ENCODE data around the gene NFX1. TPM values are rescaled to one million over a fixed set of nuclear protein-coding genes. Genes with fewer than 3 reads are reported as not detected.
"Not testable (repeated sequence)": the region's sequence is repeated elsewhere in the genome, so short reads cannot be mapped to it uniquely, and the experiment has no call there.

Gene NFX1
- total RNA-seq, 2 donors from 2014 or later = 32.2 to 42.0 TPM

DNA sequence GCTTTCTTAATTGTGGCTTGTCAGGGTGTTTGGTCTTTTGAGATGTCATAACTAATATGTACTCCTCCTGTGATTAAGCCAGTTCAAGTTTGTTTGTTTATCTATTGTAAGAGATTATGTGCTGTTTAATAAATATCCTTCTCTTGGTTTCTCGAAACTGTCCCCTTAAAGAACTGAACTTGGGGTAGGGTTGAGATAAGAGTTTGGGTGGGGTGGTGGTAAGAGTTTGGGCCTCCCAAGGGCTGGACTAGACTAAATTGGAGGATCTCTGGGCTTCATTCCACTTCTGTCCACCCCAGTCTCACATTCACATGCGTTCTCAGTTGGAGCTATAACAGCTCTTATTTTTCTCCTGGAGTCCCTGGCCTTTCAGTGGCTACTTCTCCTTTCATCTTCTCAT lies 73.8 kb downstream of the NFX1 start:
- peaks cover 4% of the 10 kb centered on the region for H3K36me3 Mint-ChIP-seq (ENCODE audit: low read depth)
- H3K9me3 ChIP-seq (ENCODE audit: control insufficient read depth, low read length, poor library complexity, severe bottlenecking) = no peaks in the 10 kb centered on the region
- H3K27ac Mint-ChIP-seq = peak overlapping the region; percentile 63
- H3K4me3 Mint-ChIP-seq = no peak overlapping the region
- no peaks in the 10 kb centered on the region for H3K4me1 Mint-ChIP-seq
- ATAC-seq = no peak
- no peaks in the 10 kb centered on the region for H3K27me3 Mint-ChIP-seq
- no peak for DNase-seq

- H3K4me1 Mint-ChIP-seq; H3K4me3 Mint-ChIP-seq; ATAC-seq; DNase-seq; H3K36me3 Mint-ChIP-seq (ENCODE audit: low read depth); H3K27me3 Mint-ChIP-seq; H3K9me3 ChIP-seq (ENCODE audit: control insufficient read depth, low read length, poor library complexity, severe bottlenecking): not testable (repeated sequence)
- H3K27ac Mint-ChIP-seq = peak overlapping the region; percentile 63
Observed at GRCh38 chr9:33364814-33365213, 74.5 kb downstream of the NFX1 start.

DNA sequence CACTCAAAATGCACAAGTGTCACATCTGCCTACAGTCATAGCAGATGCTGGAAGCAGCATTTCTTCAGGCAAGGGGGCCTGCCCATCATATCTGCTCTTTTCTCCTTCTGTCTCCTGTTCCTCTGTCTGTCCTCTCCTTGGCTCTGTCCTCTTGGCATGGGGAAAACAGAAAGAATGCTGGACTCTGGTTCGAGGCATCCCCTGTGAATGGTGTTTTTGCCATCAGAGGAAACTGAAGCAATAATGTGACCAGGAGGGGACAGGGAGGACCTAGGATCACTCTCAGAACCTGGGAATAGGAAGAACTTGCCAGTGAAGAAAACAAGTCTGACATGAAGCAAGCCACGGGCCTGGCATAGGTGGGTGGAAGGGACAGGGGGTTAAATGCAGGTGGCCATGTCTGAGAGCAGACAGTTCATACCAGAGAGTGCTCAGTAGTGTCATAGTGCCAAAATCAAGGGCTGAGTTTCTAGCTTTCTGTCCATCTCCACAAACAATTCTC lies 76.7 kb downstream of the NFX1 start:
- ATAC-seq (no peak), DNase-seq (no peak)
- Mint-ChIP-seq H3K4me1 (peaks cover 2% of the 10 kb centered on the region), H3K36me3 (ENCODE audit: low read depth) (peaks cover 12% of the 10 kb centered on the region), H3K27me3 (no peaks in the 10 kb centered on the region), H3K27ac (no peak overlapping the region), H3K4me3 (no peak overlapping the region)
- no peaks in the 10 kb centered on the region for H3K9me3 ChIP-seq (ENCODE audit: control insufficient read depth, low read length, poor library complexity, severe bottlenecking)

- Mint-ChIP-seq H3K4me1 (peaks cover 11% of the 10 kb centered on the region), H3K36me3 (ENCODE audit: low read depth) (peaks cover 8% of the 10 kb centered on the region), H3K27ac (peak overlapping the region; percentile 60), H3K27me3 (no peaks in the 10 kb centered on the region), H3K4me3 (no peak overlapping the region)
- H3K9me3 ChIP-seq (ENCODE audit: control insufficient read depth, low read length, poor library complexity, severe bottlenecking) = no peaks in the 10 kb centered on the region
- no peak for DNase-seq
- ATAC-seq = no peak
Observed at GRCh38 chr9:33372900-33373299, 82.6 kb downstream of the NFX1 start.

- Mint-ChIP-seq H3K27me3 (no peaks in the 10 kb centered on the region), H3K4me1 (peaks cover 11% of the 10 kb centered on the region), H3K27ac (no peak overlapping the region), H3K36me3 (ENCODE audit: low read depth) (peaks cover 8% of the 10 kb centered on the region), H3K4me3 (no peak overlapping the region)
- no peaks in the 10 kb centered on the region for H3K9me3 ChIP-seq (ENCODE audit: control insufficient read depth, low read length, poor library complexity, severe bottlenecking)
- no peak for ATAC-seq
- DNase-seq = no peak
Observed at GRCh38 chr9:33374190-33374589, 83.9 kb downstream of the NFX1 start.

DNA sequence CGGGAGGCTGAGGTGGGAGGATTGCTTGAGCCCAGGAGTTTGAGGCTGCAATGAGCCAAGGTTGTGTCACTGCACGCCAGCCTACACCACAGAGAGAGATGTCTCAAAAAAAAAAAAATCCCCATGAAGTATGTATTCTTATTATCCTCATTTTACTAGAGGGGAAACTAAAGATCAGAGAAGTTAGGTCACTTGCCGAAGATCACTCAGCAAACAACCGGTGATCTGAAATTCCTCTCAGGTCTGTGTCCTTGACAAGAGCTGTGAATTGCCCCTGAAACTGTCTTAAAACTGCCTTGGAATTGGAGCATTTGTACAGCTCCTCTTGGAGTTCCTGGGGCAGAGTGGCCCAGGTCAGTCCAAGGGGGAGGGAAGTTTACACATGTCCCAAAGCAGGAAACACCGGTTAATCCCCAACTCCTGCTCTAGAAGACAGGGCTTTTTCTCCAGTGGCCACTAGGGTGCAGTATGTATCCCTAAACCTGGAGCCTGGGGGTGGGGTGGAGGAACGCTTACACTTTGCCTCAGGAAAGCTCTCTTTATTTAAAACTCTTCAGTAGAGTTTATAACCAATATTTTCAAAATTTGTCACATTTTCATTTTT lies 84.4 kb downstream of the NFX1 start:
- Mint-ChIP-seq H3K36me3 (ENCODE audit: low read depth) (peaks cover 6% of the 10 kb centered on the region), H3K27me3 (no peaks in the 10 kb centered on the region), H3K4me3 (no peak overlapping the region), H3K27ac (peak overlapping the region; percentile 37), H3K4me1 (peaks cover 11% of the 10 kb centered on the region)
- peak; percentile 20 to 53 (median 33) for DNase-seq
- ATAC-seq = peak; percentile 92
- H3K9me3 ChIP-seq (ENCODE audit: control insufficient read depth, low read length, poor library complexity, severe bottlenecking) = no peaks in the 10 kb centered on the region

- peak; percentile 43 for ATAC-seq
- no peak for DNase-seq
- H3K4me1 Mint-ChIP-seq = peaks cover 11% of the 10 kb centered on the region
- H3K9me3 ChIP-seq (ENCODE audit: control insufficient read depth, low read length, poor library complexity, severe bottlenecking) = no peaks in the 10 kb centered on the region
- H3K36me3 Mint-ChIP-seq (ENCODE audit: low read depth) = peaks cover 2% of the 10 kb centered on the region
- H3K4me3 Mint-ChIP-seq = no peak overlapping the region
- H3K27ac Mint-ChIP-seq = peak overlapping the region; percentile 37
- H3K27me3 Mint-ChIP-seq = no peaks in the 10 kb centered on the region
Observed at GRCh38 chr9:33375238-33375840, 85.0 kb downstream of the NFX1 start.

- Mint-ChIP-seq H3K36me3 (ENCODE audit: low read depth) (peaks cover 2% of the 10 kb centered on the region), H3K4me3 (no peak overlapping the region)
- no peak for DNase-seq
Observed at GRCh38 chr9:33375841-33376321, 85.6 kb downstream of the NFX1 start.

DNA sequence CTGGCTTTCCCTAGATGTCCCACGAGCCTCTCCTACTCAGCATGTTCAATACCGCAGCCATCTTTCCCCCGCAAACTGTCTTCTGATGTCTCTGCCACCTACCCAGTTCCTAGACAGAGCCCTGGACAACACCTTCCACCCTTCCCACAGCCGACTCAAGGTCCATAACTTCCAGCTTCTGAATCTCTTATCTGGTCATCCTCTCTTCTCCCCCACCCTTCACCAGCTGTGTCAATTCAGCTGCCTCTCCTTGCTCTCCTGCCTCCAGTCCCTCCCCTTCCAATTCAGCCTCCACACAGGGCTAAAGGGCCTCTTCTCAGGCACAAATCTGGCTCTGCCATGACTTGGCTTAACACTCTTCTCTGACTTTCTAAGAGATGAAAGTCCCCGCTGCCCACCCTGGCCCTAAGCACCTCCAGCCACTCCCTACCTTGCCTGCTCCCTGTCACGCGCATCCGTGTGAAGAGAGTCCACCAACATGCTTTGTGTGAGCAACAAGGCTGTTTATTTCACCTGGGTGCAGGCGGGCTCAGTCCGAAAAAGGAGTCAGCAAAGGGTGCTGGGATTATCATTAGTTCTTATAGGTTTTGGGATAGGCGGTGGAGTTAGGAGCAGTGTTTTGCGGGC lies 86.9 kb downstream of the NFX1 start:
- peaks cover 10% of the 10 kb centered on the region for H3K4me1 Mint-ChIP-seq
- DNase-seq = no peak

More at GRCh38 chr9:33375841-33376321, 85.6 kb downstream of the NFX1 start:
- H3K9me3 ChIP-seq (ENCODE audit: control insufficient read depth, low read length, poor library complexity, severe bottlenecking) = no peaks in the 10 kb centered on the region
- Mint-ChIP-seq H3K27me3 (no peaks in the 10 kb centered on the region), H3K4me1 (peaks cover 11% of the 10 kb centered on the region), H3K27ac (no peak overlapping the region)
- ATAC-seq = no peak

GRCh38 chr9:33378121-33378795 lies 87.9 kb downstream of the NFX1 start:
- no peak for DNase-seq
- H3K4me3 Mint-ChIP-seq = no peak overlapping the region
- no peak overlapping the region for H3K27ac Mint-ChIP-seq
- H3K27me3 Mint-ChIP-seq = no peaks in the 10 kb centered on the region
- H3K4me1 Mint-ChIP-seq = peaks cover 10% of the 10 kb centered on the region
- ATAC-seq = no peak
- H3K36me3 Mint-ChIP-seq (ENCODE audit: low read depth) = no peaks in the 10 kb centered on the region
- no peaks in the 10 kb centered on the region for H3K9me3 ChIP-seq (ENCODE audit: control insufficient read depth, low read length, poor library complexity, severe bottlenecking)

More for the DNA sequence above, 86.9 kb downstream of the NFX1 start:
- Mint-ChIP-seq H3K4me3 (no peak overlapping the region), H3K36me3 (ENCODE audit: low read depth) (no peaks in the 10 kb centered on the region), H3K27ac (peak overlapping the region; percentile 77), H3K27me3 (no peaks in the 10 kb centered on the region)
- H3K9me3 ChIP-seq (ENCODE audit: control insufficient read depth, low read length, poor library complexity, severe bottlenecking) = no peaks in the 10 kb centered on the region
- no peak for ATAC-seq

DNA sequence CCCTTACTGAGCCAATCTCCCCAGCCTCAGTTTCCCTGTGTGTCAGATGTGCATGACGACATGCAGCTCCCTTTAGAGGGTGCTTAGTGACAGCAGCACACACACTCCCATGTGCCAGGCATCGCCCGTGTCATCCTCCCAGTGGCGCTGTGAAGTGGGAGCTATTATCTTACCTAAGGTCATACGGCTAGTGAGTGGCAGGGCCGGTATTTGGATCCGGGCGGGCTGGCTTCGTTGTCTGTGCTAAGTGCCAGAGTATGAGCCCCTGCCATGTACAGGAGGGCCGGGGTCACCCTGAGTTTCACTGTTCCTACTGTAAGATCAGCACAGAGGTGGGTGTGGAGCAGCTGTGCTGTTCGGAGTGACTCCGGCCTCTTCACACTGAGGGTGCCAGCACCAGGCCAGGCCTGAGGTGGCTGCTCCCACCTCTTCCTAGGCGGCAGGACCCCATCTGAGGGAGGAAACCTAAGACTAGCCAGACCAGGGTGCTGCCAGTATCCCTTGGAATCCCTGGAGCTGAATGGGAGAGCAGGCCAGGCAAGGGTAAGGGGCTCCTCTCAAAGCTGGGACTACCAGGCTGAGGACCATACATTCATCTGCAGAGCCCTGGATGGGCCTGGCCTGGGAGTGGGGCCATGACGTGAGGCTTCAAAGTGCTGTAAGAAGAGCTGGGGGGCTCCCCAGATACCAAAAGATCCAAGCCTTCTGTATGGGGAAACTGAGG lies 89.5 kb downstream of the NFX1 start:
- H3K27ac Mint-ChIP-seq = no peak overlapping the region
- no peaks in the 10 kb centered on the region for H3K9me3 ChIP-seq (ENCODE audit: control insufficient read depth, low read length, poor library complexity, severe bottlenecking)
- peaks cover 8% of the 10 kb centered on the region for H3K4me1 Mint-ChIP-seq
- no peak for DNase-seq
- no peak for ATAC-seq
- no peaks in the 10 kb centered on the region for H3K27me3 Mint-ChIP-seq
- H3K36me3 Mint-ChIP-seq (ENCODE audit: low read depth) = no peaks in the 10 kb centered on the region
- no peak overlapping the region for H3K4me3 Mint-ChIP-seq

DNA sequence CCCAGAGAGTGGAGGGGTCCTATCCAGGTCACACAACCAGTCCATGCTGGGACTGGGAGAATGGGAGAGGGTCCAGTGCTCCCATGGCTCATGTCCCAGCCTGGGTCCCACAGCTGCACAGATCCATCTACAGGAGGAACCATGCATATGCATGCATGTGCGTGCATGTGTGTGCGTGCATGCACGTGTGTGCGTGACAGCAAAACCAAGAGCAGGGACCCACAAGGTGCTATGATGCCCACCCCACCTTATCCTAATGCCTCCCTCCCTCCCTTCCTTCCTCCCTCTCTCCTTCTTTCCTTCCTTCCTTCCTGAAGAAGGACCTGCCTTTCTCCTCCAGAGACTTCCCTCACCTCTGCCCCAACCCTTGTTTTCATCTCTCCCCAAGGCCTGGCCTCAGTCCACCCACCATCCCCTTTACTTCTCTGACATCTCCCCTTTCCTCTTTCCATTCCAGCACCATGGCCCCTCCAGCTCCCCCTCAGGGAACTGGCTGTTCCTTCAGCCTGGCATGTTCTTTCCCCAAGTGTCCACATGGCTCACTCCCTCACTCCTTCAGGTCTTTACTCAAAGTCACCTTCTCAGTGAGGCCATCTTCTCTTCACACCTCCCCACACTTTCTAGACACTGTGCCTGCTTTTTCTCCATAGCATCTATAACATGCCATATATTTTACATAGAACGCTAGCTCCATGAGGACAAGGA lies 90.2 kb downstream of the NFX1 start:
- Mint-ChIP-seq H3K4me3 (no peak overlapping the region), H3K27me3 (no peaks in the 10 kb centered on the region), H3K36me3 (ENCODE audit: low read depth) (no peaks in the 10 kb centered on the region), H3K27ac (no peak overlapping the region), H3K4me1 (peaks cover 5% of the 10 kb centered on the region)
- DNase-seq (no peak), ATAC-seq (no peak)
- no peaks in the 10 kb centered on the region for H3K9me3 ChIP-seq (ENCODE audit: control insufficient read depth, low read length, poor library complexity, severe bottlenecking)

Measured in T-helper 17 cell (primary cell).